HG03108 (cell line): Measurements from ENCODE around the gene REXO1.
A peak's percentile ranks its signal among the peaks of the same experiment; 100 is the strongest.
"Not testable (repeated sequence)": the region's sequence is repeated elsewhere in the genome, so short reads cannot be mapped to it uniquely, and the experiment has no call there.

ENCODE experiments used
- ATAC-seq: cut with Tn5 transposase; IDR thresholded peaks from one replicate; pipeline ENCODE4 v1.9.1; 2021; ENCODE audit warnings: moderate library complexity; ENCODE audit not compliant: unreplicated experiment

The REXO1 gene

GRCh38 chr19:1814391-1814790, 33.9 kb downstream of the REXO1 start:
- no peak for ATAC-seq

- no peak for ATAC-seq
These were observed 34.8 kb downstream of the REXO1 start for GRCh38 chr19:1813192-1814182.

GRCh38 chr19:1812426-1813191, 35.7 kb downstream of the REXO1 start:
- ATAC-seq: peak; percentile 82

DNA sequence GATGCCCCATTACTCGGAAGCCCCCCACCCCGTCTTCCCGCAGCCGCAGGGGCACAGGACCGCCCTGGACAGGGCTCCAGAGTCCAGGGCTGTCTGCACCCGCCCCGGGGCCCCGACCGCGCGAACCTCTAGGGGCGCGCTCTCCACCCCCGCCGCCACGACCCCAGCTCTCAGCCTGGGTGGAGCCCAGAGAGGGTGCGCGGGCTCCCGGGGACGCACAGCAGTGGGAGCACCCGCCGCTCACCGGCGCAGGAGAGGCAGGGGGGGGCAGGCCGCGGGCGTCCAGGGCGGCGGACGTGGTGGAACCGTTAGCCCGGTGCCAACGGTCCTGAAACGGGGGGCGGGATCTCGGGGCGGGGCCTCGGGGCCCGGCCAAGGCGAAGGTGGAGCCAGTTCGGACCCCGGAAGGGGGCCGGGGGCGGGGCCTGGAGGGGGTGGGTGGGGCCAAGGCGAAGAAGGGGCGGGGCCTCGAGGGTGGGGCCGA, 36.3 kb downstream of the REXO1 start, which contains the start of gene ATP8B3:
Gene ATP8B3, minus strand, starts transcription at position 335 of the 484 bp plus-strand sequence. CDS start 540 bp downstream, outside the sequence.
- ATAC-seq: no peak

DNA sequence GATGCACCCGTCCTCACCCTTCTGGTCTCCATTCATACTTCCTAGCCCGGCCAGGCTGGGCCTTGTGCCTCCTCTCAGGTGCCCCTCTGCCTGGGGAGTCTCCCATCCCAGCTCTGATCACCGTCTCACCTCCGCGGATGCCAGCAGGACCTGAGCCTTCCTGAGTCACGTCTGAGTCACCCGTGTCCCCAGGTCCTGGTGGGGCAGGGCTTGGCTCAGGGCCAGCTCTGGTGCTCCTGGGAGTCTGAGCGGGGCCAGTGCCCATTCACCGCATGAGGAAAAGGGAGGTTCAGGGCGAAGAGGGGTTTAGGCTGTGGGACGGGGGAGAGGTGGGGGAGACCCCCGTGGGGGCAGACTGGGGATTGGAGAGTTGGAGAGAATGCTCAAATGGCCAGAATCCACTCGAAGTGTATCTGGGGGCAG, 36.8 kb downstream of the REXO1 start:
- ATAC-seq: no peak

DNA sequence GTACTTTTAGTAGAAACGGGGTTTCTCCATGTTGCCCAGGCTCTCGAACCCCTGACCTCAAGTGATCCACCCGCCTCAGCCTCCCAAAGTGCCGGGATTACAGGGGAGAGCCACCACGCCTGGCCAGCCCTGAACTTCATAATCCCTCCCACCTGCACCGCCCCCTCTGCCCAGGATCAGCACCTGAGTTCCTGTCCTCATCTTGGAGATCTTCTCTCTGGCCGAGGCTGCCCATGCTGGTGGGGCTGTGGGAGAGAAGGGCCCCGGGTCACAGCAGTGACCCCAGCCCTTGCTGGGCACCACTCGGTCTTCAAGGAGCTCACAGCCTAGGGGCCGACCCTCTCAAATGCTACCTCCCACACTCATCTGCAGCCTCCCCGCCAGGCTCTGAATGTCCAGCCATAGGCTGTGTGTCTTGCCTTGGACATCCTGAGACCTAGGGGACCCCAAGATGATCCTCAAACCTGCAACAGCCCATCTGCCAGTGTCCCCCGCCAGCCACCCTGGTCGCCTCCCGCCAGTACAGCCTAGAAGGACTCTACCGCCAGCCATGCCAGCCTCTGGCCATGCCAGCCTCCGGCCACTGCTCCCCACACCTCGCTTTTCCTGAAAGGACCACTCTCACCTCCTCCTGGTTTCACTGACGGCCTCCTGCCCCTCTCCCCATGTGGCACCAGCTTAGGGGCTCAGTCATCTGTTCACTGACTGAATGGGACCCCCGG, 37.7 kb downstream of the REXO1 start:
- ATAC-seq: no peak

GRCh38 chr19:1809678-1810077, 38.6 kb downstream of the REXO1 start:
- ATAC-seq: no peak

DNA sequence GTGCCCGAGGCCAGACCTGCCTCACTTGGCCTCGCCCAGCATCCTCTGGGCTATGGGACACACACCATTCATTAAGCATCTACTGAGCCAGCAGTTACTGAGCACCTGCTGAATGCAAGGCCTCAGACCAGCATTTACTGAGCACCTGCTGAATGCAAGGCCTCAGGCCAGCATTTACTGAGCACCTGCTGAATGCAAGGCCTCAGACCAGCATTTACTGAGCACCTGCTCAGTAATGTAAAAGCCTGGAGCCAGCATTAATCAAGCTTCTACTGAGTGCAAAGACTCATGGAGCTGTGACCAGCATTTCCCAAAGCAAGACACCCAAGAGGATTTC, 39.9 kb downstream of the REXO1 start:
- no peak for ATAC-seq

DNA sequence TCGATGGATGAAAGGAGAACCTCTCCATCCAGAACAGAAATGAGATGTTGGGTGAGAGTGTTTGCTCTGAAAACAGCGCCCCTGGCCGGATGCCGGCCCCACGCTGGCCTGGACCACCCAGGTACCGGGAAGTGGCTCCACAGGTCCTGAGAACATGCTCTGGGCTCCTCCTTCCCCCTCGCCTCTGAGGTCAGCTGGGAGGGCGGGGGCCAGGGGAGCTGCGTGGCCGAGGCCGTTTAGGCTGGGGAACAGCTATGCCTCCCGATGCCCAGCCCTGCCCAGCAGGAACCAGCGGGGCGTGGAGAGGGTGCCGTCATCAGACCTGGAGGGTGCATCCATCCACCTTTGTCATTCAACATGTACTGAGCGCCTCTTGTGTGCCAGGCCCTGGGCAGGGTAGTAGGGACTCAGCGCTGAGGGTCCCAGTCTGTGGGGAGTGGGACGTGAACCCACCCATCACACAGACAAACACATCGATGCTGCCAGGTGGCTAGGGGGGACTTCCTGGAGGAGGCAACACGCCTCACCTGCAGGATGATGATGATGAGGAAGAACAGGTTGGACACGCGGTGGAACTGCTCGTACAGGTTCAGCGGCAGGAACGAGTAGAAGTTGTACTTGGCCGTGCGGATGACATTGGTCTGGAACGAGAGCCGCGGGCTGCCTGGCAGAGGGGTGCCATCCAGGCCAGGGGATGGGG, 40.4 kb downstream of the REXO1 start:
- no peak for ATAC-seq

- ATAC-seq: no peak
These were observed 41.1 kb downstream of the REXO1 start for GRCh38 chr19:1807030-1807694.

DNA sequence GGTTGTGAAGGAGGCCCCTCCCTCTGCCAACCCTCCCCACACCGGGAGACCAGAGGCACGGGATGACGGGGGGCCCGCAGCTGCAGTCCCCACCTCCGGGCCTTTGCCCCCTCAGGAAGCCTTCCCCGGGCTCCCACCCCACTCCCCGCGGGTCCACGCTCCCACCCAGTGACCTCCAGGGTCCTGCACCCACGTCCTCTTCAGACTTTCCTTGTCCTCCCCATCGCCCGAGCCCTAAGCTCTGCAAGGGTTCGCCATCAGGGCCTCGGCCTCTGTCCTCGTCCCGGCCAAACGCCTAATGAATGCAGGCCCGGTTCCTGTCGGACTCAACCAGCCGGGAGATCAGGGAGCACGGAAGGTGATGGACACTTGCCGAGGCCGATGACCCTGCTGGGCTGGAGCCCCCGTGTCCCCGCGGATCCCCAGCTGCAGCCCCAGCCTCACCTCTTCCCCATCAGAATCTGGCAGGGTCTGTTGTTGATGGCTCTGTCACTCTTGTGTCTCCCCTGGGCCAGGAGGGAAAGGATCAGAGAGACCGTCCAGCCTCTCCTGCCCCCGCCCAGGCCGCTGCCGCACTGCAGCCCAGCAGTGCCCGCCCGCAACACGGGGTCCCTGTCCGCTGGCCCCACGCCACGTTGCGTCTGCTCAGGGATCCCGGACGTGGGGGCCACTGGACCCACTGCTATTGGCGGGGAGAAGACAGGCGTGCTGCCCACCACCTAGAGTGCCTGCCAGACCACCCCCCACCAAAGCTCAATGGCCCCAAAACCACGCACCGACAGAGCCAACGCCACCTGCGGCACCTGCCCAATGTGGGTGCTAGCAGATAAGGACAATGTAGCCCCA, 41.9 kb downstream of the REXO1 start:
- no peak for ATAC-seq

- no peak for ATAC-seq
These were observed 42.7 kb downstream of the REXO1 start for GRCh38 chr19:1805401-1806183.

DNA sequence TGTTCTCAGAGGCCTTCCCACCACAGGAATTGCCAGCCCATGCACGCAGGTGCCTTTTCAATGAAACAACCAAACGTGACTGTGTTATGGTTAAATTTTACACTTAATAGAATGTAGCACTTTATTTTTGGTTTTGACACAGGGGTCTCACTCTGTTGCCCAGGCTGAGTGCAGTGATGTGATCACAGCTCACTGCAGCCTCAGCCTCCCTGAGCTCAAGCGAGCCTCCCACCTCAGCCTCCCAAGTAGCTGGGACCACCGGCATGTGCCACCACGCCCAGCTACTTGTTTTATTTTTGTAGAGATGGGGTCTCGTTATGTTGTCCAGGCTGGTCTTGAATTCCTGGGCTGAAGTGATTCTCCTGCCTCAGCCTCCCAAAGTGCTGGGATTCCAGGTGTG, 43.4 kb downstream of the REXO1 start:
- no peak for ATAC-seq

GRCh38 chr19:1799695-1800342, 48.5 kb downstream of the REXO1 start:
- ATAC-seq: no peak

DNA sequence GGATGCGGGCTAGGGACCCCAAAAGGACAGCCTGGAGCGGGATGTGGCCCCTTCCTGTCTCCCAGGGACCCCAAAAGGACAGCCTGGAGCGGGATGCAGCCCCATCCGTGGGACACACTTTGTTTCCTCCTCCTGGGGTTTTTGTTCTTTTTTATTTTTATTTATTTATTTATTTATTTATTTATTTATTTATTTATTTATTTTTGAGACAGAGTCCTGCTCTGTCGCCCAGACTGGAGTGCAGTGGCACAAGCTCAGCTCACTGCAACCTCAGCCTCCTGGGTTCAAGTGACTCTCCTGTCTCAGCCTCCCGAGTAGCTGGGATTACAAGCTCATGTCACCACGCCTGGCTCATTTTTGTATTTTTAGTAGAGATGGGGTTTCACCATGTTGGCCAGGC, 51.0 kb downstream of the REXO1 start:
- not testable (repeated sequence) for ATAC-seq

GRCh38 chr19:1796395-1797142, 51.7 kb downstream of the REXO1 start:
- no peak for ATAC-seq
